NT2/D1 (cell line): Measurements from ENCODE around the gene PLCB1.

Experiments
- YY1 ChIP-seq: IDR thresholded peaks from 2 replicates; pipeline ENCODE4 v1.6.1; 2011; ENCODE audit not compliant: insufficient read length, insufficient read depth
- ZNF274 ChIP-seq: IDR thresholded peaks from 2 replicates; pipeline ENCODE4 v1.6.1; 2011; ENCODE audit warnings: mild to moderate bottlenecking, low read depth, low read length

DNA sequence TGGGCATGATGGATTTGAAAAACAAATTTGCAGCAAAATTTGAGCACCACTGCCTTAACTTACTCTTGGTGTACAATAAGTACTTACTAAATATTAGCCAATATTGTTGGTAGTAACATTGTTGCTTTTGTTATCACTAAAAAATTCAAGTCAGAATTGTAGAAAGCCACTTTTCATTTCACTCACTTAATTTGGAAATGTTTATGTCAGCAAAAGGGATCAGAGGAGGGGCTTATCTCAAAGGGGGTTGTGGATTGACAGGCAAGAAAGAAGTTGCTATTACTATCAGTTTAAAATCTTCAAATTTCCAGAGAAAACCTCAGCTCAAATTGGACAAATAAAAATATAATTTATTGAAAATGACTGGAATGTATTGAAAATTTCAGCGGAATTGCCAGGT lies 241.5 kb downstream of the PLCB1 start:
- TF ChIP-seq YY1 (no peak), ZNF274 (no peak)
